HG02571 (cell line): Measurements from ENCODE around the gene NSD2.

Experiments
- ATAC-seq: cut with Tn5 transposase; IDR thresholded peaks from one replicate; pipeline ENCODE4 v1.9.1; 2021; ENCODE audit warnings: mild to moderate bottlenecking, moderate library complexity; ENCODE audit not compliant: unreplicated experiment

Gene NSD2

DNA sequence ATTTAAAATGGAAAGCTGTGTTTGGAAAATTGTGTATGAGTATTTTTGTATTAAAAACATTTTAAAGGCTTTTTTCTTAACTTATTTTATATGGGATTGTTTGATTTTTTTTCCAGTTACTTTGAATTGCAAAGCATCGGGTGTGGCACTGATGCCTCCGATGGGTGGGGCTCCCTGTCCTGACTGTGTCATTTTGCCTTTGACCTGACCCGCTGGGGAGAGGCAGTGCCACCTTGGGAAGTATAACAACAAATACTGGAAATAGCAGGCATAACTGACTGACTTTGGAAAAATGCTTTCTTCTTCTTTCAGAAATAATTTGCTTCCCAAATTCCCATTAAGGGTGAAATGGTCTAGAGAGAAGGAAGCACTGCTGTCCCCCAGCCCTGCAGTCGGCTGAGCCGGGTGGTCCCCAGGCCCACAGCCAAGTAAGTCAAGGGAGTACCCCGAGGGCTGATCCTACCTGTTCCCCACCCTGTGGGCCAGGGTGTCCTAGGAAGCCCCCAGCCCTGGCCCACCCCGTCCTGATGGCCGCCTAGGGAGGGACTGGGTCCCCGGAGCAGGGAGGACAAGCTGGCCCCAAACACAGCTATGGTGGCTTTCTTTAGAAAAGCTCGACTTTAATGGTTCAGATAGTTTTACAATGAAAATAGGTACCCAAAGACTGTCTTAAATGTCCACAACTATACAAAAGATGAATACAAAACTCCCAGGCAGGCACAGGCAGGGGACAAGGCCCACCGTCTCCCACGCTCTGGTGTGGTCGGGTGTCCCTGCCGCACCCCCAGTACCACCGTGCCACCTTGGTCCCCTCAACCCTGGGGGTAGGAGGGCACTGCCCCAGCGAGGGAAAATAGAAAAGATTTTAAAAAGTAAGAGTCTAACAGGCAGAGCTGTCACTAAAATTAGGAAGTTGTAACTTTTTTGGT lies 111.2 kb downstream of the NSD2 start:
- no peak for ATAC-seq

DNA sequence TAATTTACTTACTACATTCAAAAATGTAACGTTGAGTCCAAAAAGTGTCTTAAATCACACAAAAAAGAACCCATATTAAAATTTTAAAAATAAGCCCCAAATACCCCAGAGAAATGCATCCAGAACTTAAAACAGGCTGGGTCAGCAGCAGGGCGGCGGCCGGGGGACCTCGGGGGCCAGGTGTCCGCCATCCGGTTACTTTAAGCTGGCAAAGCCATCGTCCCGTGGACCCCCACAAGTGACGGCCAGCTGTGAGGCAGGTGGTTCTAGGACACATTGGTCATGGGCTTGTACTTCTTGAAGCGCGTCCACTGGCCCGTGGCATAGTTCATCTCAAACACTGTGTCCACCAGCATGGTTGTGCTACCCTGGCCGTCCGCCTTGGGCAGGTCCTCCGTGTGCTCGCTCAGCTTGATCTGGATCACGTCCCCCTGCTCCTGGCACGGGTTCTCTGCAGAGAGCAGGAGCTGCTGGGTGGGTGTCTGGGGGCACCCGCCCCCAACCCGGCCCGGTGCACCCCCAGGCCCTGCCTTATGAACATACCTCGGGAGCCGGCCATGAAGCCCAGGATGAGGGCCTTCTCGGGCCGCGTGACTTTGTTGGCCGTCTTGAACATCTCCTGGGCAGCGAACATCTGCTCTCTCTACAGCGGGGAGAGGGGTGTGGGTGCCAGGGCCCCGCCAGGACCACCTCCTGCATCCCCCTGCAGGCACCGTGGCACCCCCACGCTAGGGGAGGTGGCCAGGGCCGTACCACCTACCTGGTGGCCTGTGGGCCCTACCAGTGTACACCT lies 112.1 kb downstream of the NSD2 start:
- no peak for ATAC-seq

- ATAC-seq, result no peak
Observed at GRCh38 chr4:1983846-1984405, 112.7 kb downstream of the NSD2 start.

GRCh38 chr4:1984406-1985191 lies 113.4 kb downstream of the NSD2 start:
- ATAC-seq, result no peak

GRCh38 chr4:1985294-1985693 lies 114.1 kb downstream of the NSD2 start:
- ATAC-seq, result no peak

- no peak for ATAC-seq
Observed at GRCh38 chr4:1985780-1986577, 114.8 kb downstream of the NSD2 start.

- no peak for ATAC-seq
Observed at GRCh38 chr4:1986578-1987210, 115.5 kb downstream of the NSD2 start.

GRCh38 chr4:1987296-1987695 lies 116.1 kb downstream of the NSD2 start:
- ATAC-seq, result no peak

DNA sequence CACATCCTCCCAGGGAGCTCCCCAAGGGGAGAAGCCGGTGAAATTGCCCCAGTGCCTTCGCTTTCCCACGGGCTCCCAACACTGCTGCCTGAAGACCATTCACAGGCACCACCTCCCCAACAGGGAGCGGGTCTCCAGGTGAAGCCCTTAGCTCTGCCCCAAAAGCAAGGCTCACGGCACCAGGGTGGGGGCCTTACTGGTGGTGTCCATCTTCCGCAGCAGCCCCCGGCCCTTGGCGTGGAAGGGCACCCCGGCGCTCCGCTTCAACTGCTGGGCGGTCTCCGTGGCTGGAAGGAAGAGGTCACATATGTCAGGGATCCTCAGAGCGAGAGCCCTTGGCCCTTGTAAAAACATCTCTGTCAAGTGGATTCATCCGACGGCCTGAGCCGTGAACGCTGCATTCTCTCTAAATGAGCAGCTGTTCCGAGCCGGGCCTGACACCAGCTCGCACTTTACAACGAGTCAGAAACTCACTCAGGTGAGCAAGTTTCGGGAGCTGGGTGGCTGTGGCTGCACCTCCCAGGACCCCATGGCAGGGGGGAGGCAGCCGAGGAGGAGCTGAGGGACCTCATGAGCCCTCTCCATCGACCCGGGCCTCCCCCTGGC lies 116.6 kb downstream of the NSD2 start:
- ATAC-seq, result no peak

DNA sequence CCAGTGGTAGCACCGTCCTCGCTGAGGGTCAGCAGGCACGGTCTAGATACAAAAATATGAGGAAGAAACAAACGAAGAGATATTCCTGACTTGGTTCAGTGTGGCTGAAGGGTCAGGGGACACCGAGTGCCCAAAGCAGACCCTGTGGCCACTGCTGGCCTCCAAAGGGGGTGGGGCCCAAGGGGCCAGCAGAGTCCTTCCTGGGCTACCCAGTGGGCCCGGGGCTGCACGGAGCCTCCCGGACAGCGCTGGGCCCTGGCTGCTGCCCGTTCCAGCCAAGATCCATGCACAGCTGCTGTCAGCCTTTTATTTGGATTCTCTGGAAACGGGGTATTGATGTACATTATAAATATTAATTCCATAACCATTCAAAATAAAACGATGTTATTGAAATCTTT lies 117.1 kb downstream of the NSD2 start:
- ATAC-seq, result no peak

DNA sequence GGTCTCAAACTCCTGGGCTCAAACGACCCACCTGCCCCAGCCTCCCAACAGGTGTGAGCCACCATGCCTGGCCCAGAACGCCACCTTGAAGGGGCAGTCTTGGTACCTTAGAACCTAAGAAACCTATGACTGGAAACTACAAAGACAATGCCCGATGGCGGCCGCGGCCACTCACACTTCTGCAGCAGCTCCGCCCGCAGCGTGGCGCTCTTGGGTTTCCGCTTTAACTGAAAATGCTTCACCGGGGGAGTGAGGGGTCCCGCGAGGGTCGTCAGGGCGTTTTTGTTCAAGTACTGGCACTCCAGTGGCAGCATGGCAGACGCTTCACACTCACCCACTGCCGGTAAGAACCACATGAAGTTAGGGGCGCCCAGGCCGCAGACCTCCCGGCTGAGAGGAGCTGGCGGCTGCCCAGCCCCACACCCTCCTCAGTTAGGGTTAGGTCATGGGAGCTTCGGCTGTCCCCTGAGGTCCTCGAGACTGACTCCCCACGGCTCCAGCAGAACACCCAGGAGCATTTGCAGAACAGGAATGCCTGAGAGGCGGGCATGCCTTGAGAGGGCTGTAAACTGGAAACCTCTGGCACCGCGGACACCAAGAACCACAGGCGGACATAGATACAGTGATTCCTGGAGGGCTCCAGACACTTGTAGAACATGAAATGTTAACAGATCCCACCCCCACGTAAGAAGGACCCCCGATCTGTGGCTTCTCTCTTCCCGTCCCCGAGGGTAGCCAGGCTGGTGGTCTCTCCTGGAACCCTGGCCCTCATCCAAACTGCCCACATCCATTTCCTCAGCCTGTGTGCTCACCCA lies 118.5 kb downstream of the NSD2 start:
- no peak for ATAC-seq

GRCh38 chr4:1990348-1990645 lies 119.1 kb downstream of the NSD2 start:
- ATAC-seq, result no peak

GRCh38 chr4:1990676-1991075 lies 119.5 kb downstream of the NSD2 start:
- no peak for ATAC-seq

- no peak for ATAC-seq
Observed at GRCh38 chr4:1991087-1991486, 119.9 kb downstream of the NSD2 start.

DNA sequence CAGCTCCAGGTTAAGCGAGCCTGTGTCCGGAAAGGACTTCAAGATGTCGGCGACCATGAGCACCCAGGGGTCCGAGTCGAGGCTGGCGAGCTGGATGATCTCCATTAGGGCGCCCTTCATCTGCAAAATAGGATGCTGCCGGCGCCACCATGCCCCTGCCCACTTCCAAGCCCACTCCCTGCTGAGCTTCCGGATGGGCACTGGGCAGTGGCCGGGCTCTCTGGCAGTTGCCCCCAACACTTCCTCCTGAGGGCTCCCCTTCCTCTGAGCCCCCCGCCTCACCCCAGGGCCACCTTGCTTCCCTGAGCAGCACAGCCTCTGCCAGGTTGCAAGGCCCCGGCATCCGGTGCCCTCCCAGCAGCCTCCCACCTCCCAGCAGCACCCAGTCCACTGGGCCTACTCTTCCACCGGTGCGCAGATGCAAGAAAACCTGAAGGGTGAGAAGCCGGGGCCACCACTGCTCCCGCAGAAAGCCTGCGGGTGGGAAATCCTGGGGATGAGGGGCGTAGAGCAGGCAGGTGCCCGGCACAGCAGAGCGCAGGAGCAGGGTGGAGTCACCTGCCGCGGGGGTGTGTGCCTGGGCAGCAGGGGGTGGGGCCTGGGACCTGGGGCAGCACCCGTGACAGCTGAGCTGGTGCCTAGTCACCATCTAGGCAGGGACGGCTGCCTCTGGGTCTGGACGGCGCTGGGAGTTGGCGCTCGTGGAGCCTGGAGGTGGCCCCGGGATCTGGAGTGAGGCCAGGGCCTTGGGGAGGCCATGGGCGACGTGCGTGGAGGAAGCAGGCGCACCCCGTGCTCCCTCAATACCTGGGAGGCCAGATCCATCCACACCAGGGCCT lies 120.6 kb downstream of the NSD2 start:
- ATAC-seq, result no peak

- ATAC-seq, result no peak
Observed at GRCh38 chr4:1992468-1993168, 121.4 kb downstream of the NSD2 start.

- ATAC-seq, result no peak
Observed at GRCh38 chr4:1993169-1993516, 122.0 kb downstream of the NSD2 start.
